HL-60 (cell line): ENCODE measurements around the gene COL4A2.

Experiments
- DNase-seq, 2 experiments: peaks; one replicate each; pipeline ENCODE4 v3.0.0-alpha.2; 2010 to 2020; ENCODE audit warnings: low read depth in 1 of 2, low spot score in 1 of 2
- H3K27ac ChIP-seq: fragments of 250-450 bp; sonication (Bioruptor Pico); replicated peaks from 2 replicates; pipeline ENCODE4 v1.5.1; 2020; ENCODE audit warnings: mild to moderate bottlenecking, moderate library complexity
- H3K27me3 ChIP-seq: fragments of 250-450 bp; sonication (Bioruptor Pico); 2 replicates; pipeline ENCODE4 v1.5.1; 2021; ENCODE audit warnings: mild to moderate bottlenecking, moderate library complexity; ENCODE audit not compliant: insufficient read depth, poor library complexity, severe bottlenecking
- H3K4me3 ChIP-seq: replicated peaks from 2 replicates; pipeline ENCODE4 v1.5.1; 2011; ENCODE audit warnings: mild to moderate bottlenecking, control low read depth, low read length; ENCODE audit not compliant: insufficient read depth
- GABPA ChIP-seq: IDR thresholded peaks from 2 replicates; pipeline ENCODE4 v1.6.1; 2012; ENCODE audit warnings: low read depth
- POLR2AphosphoS5 ChIP-seq: IDR thresholded peaks from 2 replicates; pipeline ENCODE4 v1.6.1; 2012; ENCODE audit warnings: low read depth
- SPI1 ChIP-seq: IDR thresholded peaks from 2 replicates; pipeline ENCODE4 v1.6.1; 2012; ENCODE audit warnings: low read depth, mild to moderate bottlenecking, borderline replicate concordance
- TF ChIP-seq, protein P1 (sequence below): IDR thresholded peaks from 2 replicates; pipeline ENCODE4 v1.6.1; 2012; ENCODE audit warnings: low read depth; ENCODE audit not compliant: insufficient replicate concordance
- TF ChIP-seq, protein P2 (sequence below): IDR thresholded peaks from one replicate; pipeline ENCODE4 v1.5.1; 2011; ENCODE audit warnings: low read length, control low read depth, inconsistent platforms; ENCODE audit not compliant: insufficient read depth

The COL4A2 gene

DNA sequence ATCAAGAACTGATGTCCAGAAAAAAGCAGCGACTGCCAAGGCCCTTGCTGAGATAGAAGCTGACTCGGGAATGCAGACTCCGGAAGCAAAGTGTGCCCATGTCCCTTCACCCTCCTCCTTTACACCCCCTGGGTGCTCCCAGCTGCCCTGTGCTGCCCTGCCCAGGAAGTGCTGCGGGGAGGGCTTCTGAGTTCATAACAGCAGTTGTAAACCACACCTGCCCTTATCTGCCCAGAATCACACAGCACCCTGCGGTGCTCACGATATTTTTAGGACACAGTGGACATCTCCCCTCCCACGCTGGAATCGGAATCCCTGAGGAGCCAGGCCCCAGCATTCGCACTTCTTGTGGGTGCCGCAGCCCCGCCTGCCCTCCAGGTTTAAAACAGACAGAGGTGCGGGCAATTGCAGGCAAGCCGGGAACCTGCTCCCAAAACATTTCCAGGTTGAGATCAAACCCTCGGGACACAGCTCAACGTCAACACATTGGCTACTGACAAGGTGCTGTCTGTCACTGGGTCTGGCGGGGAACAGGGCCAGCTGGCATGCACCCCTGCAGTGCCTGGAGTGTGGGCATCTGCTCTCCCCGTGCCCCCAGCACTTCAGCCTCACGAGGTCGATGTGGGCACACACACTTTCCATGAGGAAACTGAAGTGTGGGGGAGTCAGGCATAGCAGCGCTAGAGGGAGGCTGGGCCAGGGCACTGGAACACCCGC, 217.6 kb downstream of the COL4A2 start:
- Histone ChIP-seq H3K27me3 (no peaks in the 10 kb centered on the region), H3K4me3 (no peak overlapping the region), H3K27ac (peak overlapping the region; percentile 49)
- TF ChIP-seq GABPA (no peak), POLR2AphosphoS5 (peak; percentile 65; the same call in 1 of the 2 replicates), SPI1 (peak; percentile 37; the same call in 1 of the 2 replicates)
- TF ChIP-seq, protein P1, sequence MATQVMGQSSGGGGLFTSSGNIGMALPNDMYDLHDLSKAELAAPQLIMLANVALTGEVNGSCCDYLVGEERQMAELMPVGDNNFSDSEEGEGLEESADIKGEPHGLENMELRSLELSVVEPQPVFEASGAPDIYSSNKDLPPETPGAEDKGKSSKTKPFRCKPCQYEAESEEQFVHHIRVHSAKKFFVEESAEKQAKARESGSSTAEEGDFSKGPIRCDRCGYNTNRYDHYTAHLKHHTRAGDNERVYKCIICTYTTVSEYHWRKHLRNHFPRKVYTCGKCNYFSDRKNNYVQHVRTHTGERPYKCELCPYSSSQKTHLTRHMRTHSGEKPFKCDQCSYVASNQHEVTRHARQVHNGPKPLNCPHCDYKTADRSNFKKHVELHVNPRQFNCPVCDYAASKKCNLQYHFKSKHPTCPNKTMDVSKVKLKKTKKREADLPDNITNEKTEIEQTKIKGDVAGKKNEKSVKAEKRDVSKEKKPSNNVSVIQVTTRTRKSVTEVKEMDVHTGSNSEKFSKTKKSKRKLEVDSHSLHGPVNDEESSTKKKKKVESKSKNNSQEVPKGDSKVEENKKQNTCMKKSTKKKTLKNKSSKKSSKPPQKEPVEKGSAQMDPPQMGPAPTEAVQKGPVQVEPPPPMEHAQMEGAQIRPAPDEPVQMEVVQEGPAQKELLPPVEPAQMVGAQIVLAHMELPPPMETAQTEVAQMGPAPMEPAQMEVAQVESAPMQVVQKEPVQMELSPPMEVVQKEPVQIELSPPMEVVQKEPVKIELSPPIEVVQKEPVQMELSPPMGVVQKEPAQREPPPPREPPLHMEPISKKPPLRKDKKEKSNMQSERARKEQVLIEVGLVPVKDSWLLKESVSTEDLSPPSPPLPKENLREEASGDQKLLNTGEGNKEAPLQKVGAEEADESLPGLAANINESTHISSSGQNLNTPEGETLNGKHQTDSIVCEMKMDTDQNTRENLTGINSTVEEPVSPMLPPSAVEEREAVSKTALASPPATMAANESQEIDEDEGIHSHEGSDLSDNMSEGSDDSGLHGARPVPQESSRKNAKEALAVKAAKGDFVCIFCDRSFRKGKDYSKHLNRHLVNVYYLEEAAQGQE, result no peak
- TF ChIP-seq, protein P2, sequence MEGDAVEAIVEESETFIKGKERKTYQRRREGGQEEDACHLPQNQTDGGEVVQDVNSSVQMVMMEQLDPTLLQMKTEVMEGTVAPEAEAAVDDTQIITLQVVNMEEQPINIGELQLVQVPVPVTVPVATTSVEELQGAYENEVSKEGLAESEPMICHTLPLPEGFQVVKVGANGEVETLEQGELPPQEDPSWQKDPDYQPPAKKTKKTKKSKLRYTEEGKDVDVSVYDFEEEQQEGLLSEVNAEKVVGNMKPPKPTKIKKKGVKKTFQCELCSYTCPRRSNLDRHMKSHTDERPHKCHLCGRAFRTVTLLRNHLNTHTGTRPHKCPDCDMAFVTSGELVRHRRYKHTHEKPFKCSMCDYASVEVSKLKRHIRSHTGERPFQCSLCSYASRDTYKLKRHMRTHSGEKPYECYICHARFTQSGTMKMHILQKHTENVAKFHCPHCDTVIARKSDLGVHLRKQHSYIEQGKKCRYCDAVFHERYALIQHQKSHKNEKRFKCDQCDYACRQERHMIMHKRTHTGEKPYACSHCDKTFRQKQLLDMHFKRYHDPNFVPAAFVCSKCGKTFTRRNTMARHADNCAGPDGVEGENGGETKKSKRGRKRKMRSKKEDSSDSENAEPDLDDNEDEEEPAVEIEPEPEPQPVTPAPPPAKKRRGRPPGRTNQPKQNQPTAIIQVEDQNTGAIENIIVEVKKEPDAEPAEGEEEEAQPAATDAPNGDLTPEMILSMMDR, result no peak
- peak; percentile 38 to 91 for DNase-seq

DNA sequence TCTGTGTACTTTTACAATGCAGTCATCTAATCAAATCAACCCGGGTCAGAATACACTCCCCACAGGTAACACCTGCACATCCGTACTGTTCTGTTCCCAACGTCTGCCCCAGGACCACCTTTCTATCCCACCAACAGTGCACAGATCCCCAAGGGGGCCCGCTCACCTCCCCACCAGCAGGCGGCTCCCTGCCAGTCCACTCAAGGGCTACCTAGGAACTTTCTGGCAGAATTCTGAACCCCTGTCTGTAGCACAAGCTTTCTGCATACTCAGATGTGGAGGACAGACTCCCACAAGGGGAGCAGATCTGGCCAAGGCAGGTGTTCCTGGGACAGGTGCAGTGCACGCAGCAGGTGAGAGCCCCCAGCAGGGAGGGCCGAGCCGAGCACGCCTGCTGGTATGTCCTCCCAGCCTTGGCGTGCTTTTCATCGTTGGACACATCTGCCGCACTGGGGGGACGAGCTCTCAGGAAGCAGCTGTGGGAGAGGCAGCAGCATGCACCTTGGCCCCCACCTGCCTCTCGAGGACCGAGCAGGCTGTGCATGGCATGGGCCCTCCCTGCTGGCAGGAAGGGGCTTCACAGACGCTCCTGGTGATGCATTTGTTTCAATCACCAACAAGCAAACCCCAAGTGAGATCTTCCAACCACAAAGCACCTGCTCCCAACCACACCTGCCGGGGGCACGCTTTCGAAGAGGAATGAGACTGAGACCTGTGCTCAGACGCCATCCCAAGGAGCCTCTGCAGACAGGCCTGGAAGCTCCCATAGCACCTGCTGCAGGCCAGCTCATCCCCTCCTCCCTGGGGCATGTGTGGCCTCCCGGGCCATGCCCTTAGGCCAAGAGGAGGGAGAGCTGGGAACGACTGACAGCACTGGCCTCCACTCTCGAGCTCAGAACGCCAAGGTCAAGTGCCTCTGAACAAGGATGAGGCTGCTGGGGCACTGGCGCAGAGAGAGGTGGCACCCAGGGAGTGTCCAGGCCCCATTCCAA, 218.5 kb downstream of the COL4A2 start:
- TF ChIP-seq, protein P2, result no peak
- no peak for TF ChIP-seq GABPA
- no peak for TF ChIP-seq SPI1
- no peak for TF ChIP-seq POLR2AphosphoS5
- TF ChIP-seq, protein P1, result no peak
- DNase-seq, result no peak
- H3K27ac ChIP-seq, result no peak overlapping the region

DNA sequence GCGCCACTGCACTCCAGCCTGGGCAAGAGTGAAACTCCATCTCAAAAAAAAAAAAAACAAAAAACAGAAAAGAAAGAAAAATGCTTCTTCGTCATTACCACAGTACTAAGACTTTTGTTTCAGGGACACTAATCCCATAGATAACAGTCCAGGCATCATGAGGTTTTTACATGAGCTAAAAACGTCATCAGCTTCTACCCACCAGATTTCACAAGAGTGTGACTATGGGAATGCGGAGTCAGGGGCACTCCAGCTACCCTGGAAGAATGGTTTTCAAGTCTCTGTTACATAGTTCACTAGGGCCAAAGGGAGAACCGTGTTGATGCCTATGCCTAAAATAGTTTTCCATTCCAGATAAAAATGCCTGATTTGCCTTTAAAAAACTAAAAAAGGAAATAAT, 221.3 kb downstream of the COL4A2 start:
- H3K27me3 ChIP-seq, result no peaks in the 10 kb centered on the region
- no peak overlapping the region for H3K4me3 ChIP-seq
- DNase-seq, result peak in 1 of 2 experiments; percentile 41
- TF ChIP-seq GABPA (no peak), SPI1 (no peak), POLR2AphosphoS5 (no peak)
- TF ChIP-seq, protein P2, result no peak
- TF ChIP-seq, protein P1, result no peak
- H3K27ac ChIP-seq, result peak overlapping the region; percentile 10

More for the DNA sequence above, 218.5 kb downstream of the COL4A2 start:
- Histone ChIP-seq H3K27me3 (no peaks in the 10 kb centered on the region), H3K4me3 (no peak overlapping the region)
